Parathyroid adenoma (tissue), 2 donors: ENCODE data around the gene C22orf31.

ENCODE experiments used
- H2AFZ ChIP-seq: fragments of 300-600 bp; sonication (generic); one replicate; pipeline ENCODE4 v1.7.0; 2017; ENCODE audit warnings: antibody characterized with exemption, mild to moderate bottlenecking
- H3K27ac ChIP-seq: fragments of 300-600 bp; sonication (generic); one replicate; pipeline ENCODE4 v1.7.0; 2017
- H3K27me3 ChIP-seq: fragments of 300-600 bp; sonication (generic); one replicate; pipeline ENCODE4 v1.7.0; 2017; ENCODE audit warnings: low read length; ENCODE audit not compliant: control insufficient read depth, insufficient read depth
- H3K36me3 ChIP-seq: fragments of 300-600 bp; sonication (generic); one replicate; pipeline ENCODE4 v1.7.0; 2017; ENCODE audit warnings: low read length; ENCODE audit not compliant: control insufficient read depth, insufficient read depth
- H3K4me1 ChIP-seq: fragments of 300-600 bp; sonication (generic); one replicate; pipeline ENCODE4 v1.7.0; 2017; ENCODE audit warnings: control low read depth
- H3K4me2 ChIP-seq: fragments of 300-600 bp; sonication (generic); one replicate; pipeline ENCODE4 v1.7.0; 2017; ENCODE audit warnings: low read length
- H3K4me3 ChIP-seq: fragments of 300-600 bp; sonication (generic); one replicate; pipeline ENCODE4 v1.7.0; 2017; ENCODE audit warnings: low read depth, low read length
- H3K79me2 ChIP-seq: fragments of 300-600 bp; sonication (generic); one replicate; pipeline ENCODE4 v1.7.0; 2017; ENCODE audit warnings: control low read depth
- H3K9ac ChIP-seq: fragments of 300-600 bp; sonication (generic); one replicate; pipeline ENCODE4 v1.7.0; 2017; ENCODE audit warnings: mild to moderate bottlenecking
- H3K9me3 ChIP-seq: fragments of 300-600 bp; sonication (generic); one replicate; pipeline ENCODE4 v1.7.0; 2017; ENCODE audit warnings: low read length; ENCODE audit not compliant: control insufficient read depth
- CTCF ChIP-seq: fragments of 300-600 bp; sonication (generic); IDR thresholded peaks from one replicate; pipeline ENCODE4 v1.7.0; 2017; ENCODE audit warnings: antibody characterized with exemption, mild to moderate bottlenecking
- donor health status: primary hyperparathyroidism.

C22orf31 gene

GRCh38 chr22:29062286-29062821 is 723 bp upstream of the C22orf31 start:
- no peak overlapping the region for H3K4me3 ChIP-seq
- no peak overlapping the region for H3K9ac ChIP-seq
- H3K36me3 ChIP-seq = no peaks in the 10 kb centered on the region
- H3K9me3 ChIP-seq = no peaks in the 10 kb centered on the region
- H3K4me1 ChIP-seq = no peaks in the 10 kb centered on the region
- H2AFZ ChIP-seq = no peak overlapping the region
- no peak overlapping the region for H3K4me2 ChIP-seq
- no peak for TF ChIP-seq CTCF
- no peaks in the 10 kb centered on the region for H3K27me3 ChIP-seq
- no peak overlapping the region for H3K27ac ChIP-seq
- no peaks in the 10 kb centered on the region for H3K79me2 ChIP-seq

GRCh38 chr22:29060931-29061330 is 700 bp downstream of the C22orf31 start:
- H3K9ac ChIP-seq = no peak overlapping the region
- no peaks in the 10 kb centered on the region for H3K4me1 ChIP-seq
- H3K79me2 ChIP-seq = no peaks in the 10 kb centered on the region
- no peaks in the 10 kb centered on the region for H3K9me3 ChIP-seq
- H3K36me3 ChIP-seq = no peaks in the 10 kb centered on the region
- H3K4me3 ChIP-seq = no peak overlapping the region
- no peak overlapping the region for H2AFZ ChIP-seq
- H3K27me3 ChIP-seq = no peaks in the 10 kb centered on the region
- no peak overlapping the region for H3K4me2 ChIP-seq
- TF ChIP-seq CTCF = no peak
- H3K27ac ChIP-seq = no peak overlapping the region

GRCh38 chr22:29060251-29060869 is 1.3 kb downstream of the C22orf31 start:
- Histone ChIP-seq H3K9me3 (no peaks in the 10 kb centered on the region), H3K4me1 (no peaks in the 10 kb centered on the region), H3K4me2 (no peak overlapping the region), H3K4me3 (no peak overlapping the region), H3K79me2 (no peaks in the 10 kb centered on the region), H3K27me3 (no peaks in the 10 kb centered on the region), H3K9ac (no peak overlapping the region), H2AFZ (no peak overlapping the region), H3K36me3 (no peaks in the 10 kb centered on the region), H3K27ac (no peak overlapping the region)
- no peak for TF ChIP-seq CTCF

GRCh38 chr22:29056472-29056871 is 5.2 kb downstream of the C22orf31 start:
- Histone ChIP-seq H3K9me3 (no peaks in the 10 kb centered on the region), H2AFZ (no peak overlapping the region), H3K4me2 (no peak overlapping the region), H3K4me1 (no peaks in the 10 kb centered on the region), H3K36me3 (no peaks in the 10 kb centered on the region), H3K4me3 (no peak overlapping the region), H3K9ac (no peak overlapping the region), H3K27ac (no peak overlapping the region), H3K79me2 (no peaks in the 10 kb centered on the region), H3K27me3 (no peaks in the 10 kb centered on the region)
- TF ChIP-seq CTCF = no peak
